Kidney (tissue), 14 donors: Measurements from ENCODE around the gene NTNG1. TPM values are rescaled to one million over a fixed set of nuclear protein-coding genes. Genes with fewer than 3 reads are reported as not detected.

ENCODE experiments used
- DNase-seq, 5 donors: peaks; one replicate each; pipeline ENCODE4 v3.0.0-alpha.2; 2013 to 2020
- FAIRE-seq: peaks from 2 replicates; lab custom pipeline; 2012; peaks lifted over from hg19 to GRCh38; lab: Jason Lieb, UNC
- H3K27ac ChIP-seq, 2 donors: one replicate each; pipeline ENCODE4 v1.7.0; 2013; ENCODE audit warnings: low read depth in 2 of 2, low read length in 2 of 2, inconsistent platforms in 1 of 2
- H3K27me3 ChIP-seq: one replicate; pipeline ENCODE4 v1.7.1; 2013; ENCODE audit warnings: low read length, inconsistent platforms; ENCODE audit not compliant: control insufficient read depth, insufficient read depth
- H3K36me3 ChIP-seq, 3 donors: one replicate each; pipeline versions ENCODE4 v1.7.0 to v1.7.1; 2013; ENCODE audit warnings: low read length in 3 of 3, control low read depth in 1 of 3, inconsistent platforms in 1 of 3; ENCODE audit not compliant: insufficient read depth in 3 of 3, control insufficient read depth in 2 of 3
- H3K4me1 ChIP-seq, 3 donors: one replicate each; pipeline versions ENCODE4 v1.7.0 to v1.7.1; 2013; ENCODE audit warnings: low read length in 3 of 3, inconsistent platforms in 1 of 3, low read depth in 1 of 3; ENCODE audit not compliant: control insufficient read depth in 2 of 3, insufficient read depth in 2 of 3
- H3K4me3 ChIP-seq, 3 donors: one replicate each; pipeline versions ENCODE4 v1.7.0 to v1.8.1; 2013; ENCODE audit warnings: low read length in 3 of 3, control low read depth in 1 of 3, inconsistent platforms in 1 of 3
- H3K9ac ChIP-seq, 3 donors: one replicate each; pipeline versions ENCODE4 v1.7.0 to v1.7.1; 2013; ENCODE audit warnings: low read length in 3 of 3, control low read depth in 1 of 3, inconsistent platforms in 1 of 3
- H3K9me3 ChIP-seq, 3 donors: one replicate each; pipeline versions ENCODE4 v1.7.0 to v1.7.1; 2013; ENCODE audit warnings: low read length in 3 of 3, control low read depth in 1 of 3, inconsistent platforms in 1 of 3; ENCODE audit not compliant: control insufficient read depth in 2 of 3, insufficient read depth in 1 of 3
- CTCF ChIP-seq: IDR thresholded peaks from 3 replicates; pipeline ENCODE4 v1.5.1; 2012; ENCODE audit warnings: mild to moderate bottlenecking, moderate library complexity, borderline replicate concordance; ENCODE audit not compliant: insufficient read depth; ENCODE audit errors: extremely low read depth
- intact Hi-C: fragments of 100-400 bp; cut with DNase I; formaldehyde crosslinking; loops from one replicate; pipeline ENCODE4 v1.11.1; 2022
- polyA plus RNA-seq: library from polyadenylated mRNA; stranded (reverse); fragments of 350-450 nt; fragmentation: Illumina TruSeq; extraction: RNeasy Lipid Tissue Mini Kit (QIAGEN cat#74804); gene quantifications from one replicate; pipeline ENCODE4 v1.2.3, GENCODE V29; 2014; ENCODE audit warnings: low read depth, low replicate concordance; ENCODE audit not compliant: insufficient read depth
- total RNA-seq: library from RNA; stranded (reverse); fragmentation: NEBNext Ultra II Directional; extraction: Animal tissue kit (Norgen Biotek cat#: 25700); gene quantifications from one replicate; pipeline ENCODE4 v1.2.1, GENCODE V29; 2021
- donor health status: control.
- donor health status: control.
- donor health status: control.
- donor health status: control.
- donor health status: control.
- donor health status: DM: yes; HTN: yes; CAD: no.
- donor health status: Normal renal cell carcinoma (clear cell type).

NTNG1 gene
- total and polyA plus RNA-seq, 2 donors from 2014 or later = 2.8 to 7.7 TPM

GRCh38 chr1:107228704-107229371 is 88.0 kb downstream of the NTNG1 start:
- Histone ChIP-seq H3K4me1 (no peaks in the 10 kb centered on the region), H3K27me3 (no peaks in the 10 kb centered on the region), H3K4me3 (no peak overlapping the region), H3K27ac (no peak overlapping the region), H3K36me3 (no peaks in the 10 kb centered on the region), H3K9me3 (no peaks in the 10 kb centered on the region), H3K9ac (no peak overlapping the region)
- intact Hi-C loops = no loop called here
- DNase-seq = no peak
- FAIRE-seq = no peak
- no peak for TF ChIP-seq CTCF

GRCh38 chr1:107229711-107230110 is 88.9 kb downstream of the NTNG1 start:
- no peaks in the 10 kb centered on the region for H3K27me3 ChIP-seq
- no peaks in the 10 kb centered on the region for H3K9me3 ChIP-seq
- no peak for FAIRE-seq
- no peak overlapping the region for H3K27ac ChIP-seq
- no peak for TF ChIP-seq CTCF
- intact Hi-C loops = no loop called here
- H3K4me3 ChIP-seq = no peak overlapping the region
- no peak for DNase-seq
- no peaks in the 10 kb centered on the region for H3K36me3 ChIP-seq
- no peak overlapping the region for H3K9ac ChIP-seq
- H3K4me1 ChIP-seq = no peaks in the 10 kb centered on the region

GRCh38 chr1:107230121-107230520 is 89.3 kb downstream of the NTNG1 start:
- H3K36me3 ChIP-seq = no peaks in the 10 kb centered on the region
- no peaks in the 10 kb centered on the region for H3K9me3 ChIP-seq
- DNase-seq (no peak), FAIRE-seq (no peak)
- no peak overlapping the region for H3K9ac ChIP-seq
- no peaks in the 10 kb centered on the region for H3K4me1 ChIP-seq
- H3K27me3 ChIP-seq = no peaks in the 10 kb centered on the region
- no peak overlapping the region for H3K4me3 ChIP-seq
- no peak for TF ChIP-seq CTCF
- no peak overlapping the region for H3K27ac ChIP-seq
- intact Hi-C loops = no loop called here

GRCh38 chr1:107231291-107231690 is 90.5 kb downstream of the NTNG1 start:
- no peaks in the 10 kb centered on the region for H3K4me1 ChIP-seq
- intact Hi-C loops = no loop called here
- TF ChIP-seq CTCF = no peak
- no peak overlapping the region for H3K27ac ChIP-seq
- H3K9me3 ChIP-seq = no peaks in the 10 kb centered on the region
- DNase-seq (no peak), FAIRE-seq (no peak)
- H3K9ac ChIP-seq = no peak overlapping the region
- no peaks in the 10 kb centered on the region for H3K27me3 ChIP-seq
- H3K4me3 ChIP-seq = no peak overlapping the region
- H3K36me3 ChIP-seq = no peaks in the 10 kb centered on the region
